Cerebellar cortex (tissue), 1 donor: Measurements from ENCODE around the gene ACTA2.

Experiments used
- DNase-seq: peaks from one replicate; pipeline ENCODE4 v3.0.0-alpha.2; 2015; ENCODE audit warnings: low spot score

Gene ACTA2

DNA sequence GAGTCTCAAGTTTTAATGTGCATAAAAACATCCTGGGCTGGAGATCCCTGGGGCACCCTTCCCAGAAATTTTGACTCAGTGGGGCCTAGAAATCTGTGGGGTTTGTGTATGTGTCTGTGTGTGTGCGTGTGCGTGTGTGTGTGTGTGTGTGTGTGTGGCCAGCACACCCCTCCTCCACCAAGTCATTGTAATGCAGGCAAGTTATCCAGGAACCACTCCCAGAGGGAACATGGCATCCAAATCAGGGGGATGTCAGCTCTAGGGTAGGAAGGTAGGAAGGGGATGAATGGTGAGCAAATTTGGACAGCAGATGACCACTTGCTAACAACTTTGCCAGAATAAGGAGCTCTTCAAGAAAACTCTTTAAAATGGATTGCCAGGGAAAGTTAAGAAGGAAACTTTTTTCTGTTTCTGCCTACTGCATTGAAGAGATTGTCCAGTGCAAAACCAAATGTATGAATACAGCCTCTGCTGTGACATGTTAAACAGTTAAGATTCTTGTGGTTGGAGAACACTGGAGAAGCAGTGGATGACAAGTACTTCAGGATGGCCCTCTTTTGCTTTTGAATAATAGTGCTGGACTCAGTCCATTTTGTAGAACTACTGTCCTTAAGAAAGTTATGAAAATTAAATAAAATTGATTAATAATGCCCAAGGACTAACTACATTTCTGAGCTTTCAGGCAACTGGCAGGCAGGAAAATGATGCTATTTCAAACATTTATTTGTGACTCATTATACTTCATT lies 60.2 kb downstream of the ACTA2 start:
- DNase-seq = no peak

DNA sequence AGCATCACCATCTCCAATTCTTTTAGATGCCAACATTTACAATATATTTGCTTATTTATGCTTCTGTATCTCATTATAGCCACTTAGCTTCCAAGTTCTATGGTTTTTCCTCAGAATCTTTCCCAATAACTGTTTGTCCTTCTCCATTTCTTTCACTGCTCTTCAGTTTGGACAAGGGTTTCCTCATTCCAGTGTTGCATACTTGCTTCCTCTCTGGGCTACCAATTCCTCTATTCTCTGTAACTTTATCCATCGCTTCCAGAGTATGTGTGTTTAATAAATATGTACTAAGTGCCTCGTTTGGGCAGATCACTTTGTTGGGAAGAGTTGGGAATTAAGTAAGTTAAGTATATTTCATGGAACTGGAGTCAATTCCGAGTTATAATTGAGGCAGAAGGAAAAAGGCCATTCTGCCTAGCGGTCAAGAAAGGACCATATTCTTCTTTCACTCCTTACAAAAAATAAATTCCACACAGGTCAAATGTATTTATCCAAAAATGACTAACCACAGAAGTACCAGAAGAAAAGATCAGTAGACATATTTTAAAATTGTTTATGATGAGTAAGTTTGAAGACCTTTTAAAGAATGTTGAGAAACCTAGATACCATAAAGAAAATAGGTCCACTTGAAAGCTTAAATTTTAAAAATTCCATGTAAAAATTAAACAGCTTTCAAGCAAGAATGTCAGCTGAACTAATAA lies 61.7 kb downstream of the ACTA2 start:
- no peak for DNase-seq

DNA sequence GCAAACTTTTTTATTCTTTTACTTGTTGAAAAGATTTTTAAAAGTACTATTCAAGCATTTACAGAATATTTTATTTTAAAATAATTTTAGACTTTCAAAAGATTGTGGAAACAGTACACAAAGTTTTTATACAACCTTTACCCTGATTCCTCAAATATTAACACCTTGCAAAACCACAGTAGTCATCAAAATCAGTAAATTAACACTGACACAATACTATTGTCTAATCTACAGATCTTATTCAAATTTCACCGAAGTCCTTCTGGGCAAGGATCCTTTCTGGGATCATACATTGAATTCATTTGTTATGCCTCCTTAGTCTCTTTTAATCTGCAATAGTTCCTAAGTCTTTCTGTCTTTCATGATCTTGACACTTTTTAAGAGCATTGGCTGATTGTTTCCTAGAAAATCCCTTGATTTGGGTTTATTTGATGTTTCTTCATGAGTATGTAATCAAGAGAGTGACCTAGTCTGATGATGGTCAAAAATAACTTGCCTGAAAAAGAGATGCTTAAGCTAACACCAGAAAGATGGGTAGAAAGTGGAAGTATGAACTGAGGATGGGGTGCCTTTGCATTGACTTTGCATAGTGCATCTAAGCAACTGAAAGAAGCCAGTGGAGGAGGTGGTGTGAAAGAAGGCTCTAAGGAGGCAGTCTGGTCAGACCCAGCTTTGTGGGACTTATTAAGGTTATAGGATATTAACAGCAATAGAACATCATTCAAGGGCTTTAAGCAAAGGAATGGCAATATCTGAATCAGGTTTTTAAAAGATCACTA lies 62.8 kb downstream of the ACTA2 start:
- DNase-seq = no peak

DNA sequence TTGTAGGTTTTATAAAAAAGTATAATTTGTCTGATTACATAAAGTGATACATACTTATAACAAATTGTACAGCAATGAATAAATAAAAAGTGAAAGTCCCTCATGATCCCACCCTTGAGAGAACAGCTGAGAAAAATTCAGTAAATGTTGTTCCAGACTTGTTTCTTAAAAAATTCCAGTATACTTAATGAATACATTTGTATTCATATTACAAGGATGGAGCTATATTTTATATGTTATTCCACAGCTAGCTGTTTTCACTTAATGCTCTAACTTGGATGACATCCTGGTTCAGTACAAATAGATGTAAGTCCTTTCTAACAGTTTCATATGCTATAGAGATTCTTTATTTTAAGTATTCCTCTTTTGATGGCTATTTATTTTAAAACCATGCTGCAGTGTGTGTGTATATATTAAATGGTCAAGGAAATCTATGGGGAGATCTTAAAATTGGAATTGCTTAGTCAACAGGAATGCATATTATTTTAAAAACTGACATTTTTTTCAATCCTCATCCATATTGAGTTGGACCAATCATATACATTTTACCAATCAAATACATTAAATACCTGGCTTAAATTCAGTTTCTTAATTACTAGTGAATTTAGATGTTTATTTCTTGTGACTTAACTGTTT lies 63.6 kb downstream of the ACTA2 start:
- DNase-seq = no peak

DNA sequence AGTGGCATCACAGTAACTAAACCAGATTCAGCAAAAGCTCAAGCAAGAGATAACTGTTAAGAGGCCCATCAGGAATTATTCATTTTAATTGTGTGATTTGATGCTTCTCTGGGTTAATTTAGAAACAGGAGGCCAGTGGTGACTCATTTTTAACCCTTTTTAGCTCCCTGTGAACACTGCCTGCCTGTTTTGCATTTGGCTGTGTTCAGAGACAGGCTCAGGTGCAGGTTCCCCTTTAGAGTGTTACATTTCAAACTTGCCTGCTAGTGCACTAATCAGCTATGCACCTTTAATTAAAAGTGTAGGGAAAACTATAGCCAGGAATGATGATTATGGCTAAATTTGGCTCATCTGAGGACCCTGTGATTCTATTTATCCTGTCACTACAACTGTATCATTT lies 66.0 kb downstream of the ACTA2 start:
- DNase-seq = no peak
